Suprapubic skin (tissue), 3 donors: ENCODE results near the gene ILF2.

Source experiments
- EP300 ChIP-seq: sonication (generic); formaldehyde crosslinking; IDR thresholded peaks from one replicate; pipeline ENCODE4 v1.6.1; 2017; ENCODE audit warnings: antibody characterized with exemption
- POLR2A ChIP-seq, 2 donors: fragments of 450-650 bp; IDR thresholded peaks; one replicate each; pipeline ENCODE4 v1.6.1; 2017; ENCODE audit warnings: antibody characterized with exemption in 2 of 2, mild to moderate bottlenecking in 2 of 2, moderate library complexity in 2 of 2
- TF ChIP-seq, protein P1 (sequence below), 2 donors: fragments of 200-600 bp in 1 of 2; fragments of 450-650 bp in 1 of 2; sonication (generic) in 1 of 2; IDR thresholded peaks; one replicate each; pipeline ENCODE4 v1.5.1; 2016 to 2019; ENCODE audit warnings: antibody characterized with exemption in 2 of 2, mild to moderate bottlenecking in 1 of 2, moderate library complexity in 1 of 2

DNA sequence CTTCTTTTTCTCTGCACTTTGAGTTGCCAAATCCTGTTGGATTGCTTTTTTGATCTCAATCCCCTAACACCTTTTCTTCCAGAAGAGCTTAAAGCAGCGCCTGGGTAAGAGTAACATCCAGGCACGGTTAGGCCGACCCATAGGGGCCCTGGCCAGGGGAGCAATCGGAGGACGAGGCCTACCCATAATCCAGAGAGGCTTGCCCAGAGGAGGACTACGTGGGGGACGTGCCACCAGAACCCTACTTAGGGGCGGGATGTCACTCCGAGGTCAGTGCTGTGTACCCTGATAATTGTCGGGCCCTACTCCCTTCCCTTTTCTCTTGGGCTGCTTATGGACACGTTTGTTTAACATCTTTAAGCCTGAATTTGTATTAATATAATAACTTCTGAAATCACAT is 28.6 kb downstream of the ILF2 start:
- TF ChIP-seq POLR2A (IDR thresholded peaks at IDR 0.05) (no peak), EP300 (no peak)
- TF ChIP-seq, protein P1, sequence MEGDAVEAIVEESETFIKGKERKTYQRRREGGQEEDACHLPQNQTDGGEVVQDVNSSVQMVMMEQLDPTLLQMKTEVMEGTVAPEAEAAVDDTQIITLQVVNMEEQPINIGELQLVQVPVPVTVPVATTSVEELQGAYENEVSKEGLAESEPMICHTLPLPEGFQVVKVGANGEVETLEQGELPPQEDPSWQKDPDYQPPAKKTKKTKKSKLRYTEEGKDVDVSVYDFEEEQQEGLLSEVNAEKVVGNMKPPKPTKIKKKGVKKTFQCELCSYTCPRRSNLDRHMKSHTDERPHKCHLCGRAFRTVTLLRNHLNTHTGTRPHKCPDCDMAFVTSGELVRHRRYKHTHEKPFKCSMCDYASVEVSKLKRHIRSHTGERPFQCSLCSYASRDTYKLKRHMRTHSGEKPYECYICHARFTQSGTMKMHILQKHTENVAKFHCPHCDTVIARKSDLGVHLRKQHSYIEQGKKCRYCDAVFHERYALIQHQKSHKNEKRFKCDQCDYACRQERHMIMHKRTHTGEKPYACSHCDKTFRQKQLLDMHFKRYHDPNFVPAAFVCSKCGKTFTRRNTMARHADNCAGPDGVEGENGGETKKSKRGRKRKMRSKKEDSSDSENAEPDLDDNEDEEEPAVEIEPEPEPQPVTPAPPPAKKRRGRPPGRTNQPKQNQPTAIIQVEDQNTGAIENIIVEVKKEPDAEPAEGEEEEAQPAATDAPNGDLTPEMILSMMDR (IDR thresholded peaks at IDR 0.05) = no peak
